ENCODE measurements around the gene SENP1. TPM values are rescaled to one million over a fixed set of nuclear protein-coding genes. Genes with fewer than 3 reads are reported as not detected.

SENP1 gene
- total RNA-seq, 1 donor: 43.8 TPM

DNA sequence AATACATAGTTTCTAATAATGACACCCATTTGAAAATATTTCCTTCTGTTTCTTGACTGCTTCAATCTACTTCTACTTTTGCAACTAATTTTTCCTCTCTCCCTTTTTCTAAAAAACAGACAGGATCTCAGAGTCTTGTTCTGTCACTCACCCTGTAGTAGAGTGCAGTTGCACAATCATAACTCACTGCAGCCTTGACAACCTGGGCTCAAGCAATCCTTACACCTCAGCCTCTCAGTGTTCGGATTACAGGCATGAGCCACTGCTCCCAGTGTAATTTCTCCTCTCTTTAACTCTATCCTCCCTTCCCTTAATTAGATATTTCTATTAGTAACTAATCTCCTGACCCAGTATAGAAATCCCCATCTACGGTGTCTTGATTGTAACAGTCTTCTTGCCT is 45.4 kb downstream of the SENP1 start:
- TF ChIP-seq, protein P1, sequence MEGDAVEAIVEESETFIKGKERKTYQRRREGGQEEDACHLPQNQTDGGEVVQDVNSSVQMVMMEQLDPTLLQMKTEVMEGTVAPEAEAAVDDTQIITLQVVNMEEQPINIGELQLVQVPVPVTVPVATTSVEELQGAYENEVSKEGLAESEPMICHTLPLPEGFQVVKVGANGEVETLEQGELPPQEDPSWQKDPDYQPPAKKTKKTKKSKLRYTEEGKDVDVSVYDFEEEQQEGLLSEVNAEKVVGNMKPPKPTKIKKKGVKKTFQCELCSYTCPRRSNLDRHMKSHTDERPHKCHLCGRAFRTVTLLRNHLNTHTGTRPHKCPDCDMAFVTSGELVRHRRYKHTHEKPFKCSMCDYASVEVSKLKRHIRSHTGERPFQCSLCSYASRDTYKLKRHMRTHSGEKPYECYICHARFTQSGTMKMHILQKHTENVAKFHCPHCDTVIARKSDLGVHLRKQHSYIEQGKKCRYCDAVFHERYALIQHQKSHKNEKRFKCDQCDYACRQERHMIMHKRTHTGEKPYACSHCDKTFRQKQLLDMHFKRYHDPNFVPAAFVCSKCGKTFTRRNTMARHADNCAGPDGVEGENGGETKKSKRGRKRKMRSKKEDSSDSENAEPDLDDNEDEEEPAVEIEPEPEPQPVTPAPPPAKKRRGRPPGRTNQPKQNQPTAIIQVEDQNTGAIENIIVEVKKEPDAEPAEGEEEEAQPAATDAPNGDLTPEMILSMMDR (IDR thresholded peaks at IDR 0.05; ENCODE audit: insufficient read depth, low read length): no peak
- H3K4me3 ChIP-seq (ENCODE audit: low read depth, low read length): no peak overlapping the region
- no peak for DNase-seq (ENCODE audit: low read depth)

GRCh38 chr12:48058771-48059170 is 47.1 kb downstream of the SENP1 start:
- H3K4me3 ChIP-seq (ENCODE audit: low read depth, low read length): no peak overlapping the region
- TF ChIP-seq, protein P1 (IDR thresholded peaks at IDR 0.05; ENCODE audit: insufficient read depth, low read length): no peak
- no peak for DNase-seq (ENCODE audit: low read depth)

- TF ChIP-seq, protein P1 (IDR thresholded peaks at IDR 0.05; ENCODE audit: insufficient read depth, low read length): no peak
- no peak overlapping the region for H3K4me3 ChIP-seq (ENCODE audit: low read depth, low read length)
- no peak for DNase-seq (ENCODE audit: low read depth)
Measured at GRCh38 chr12:48054955-48055821, 50.7 kb downstream of the SENP1 start.

- no peak for DNase-seq (ENCODE audit: low read depth)
Measured at GRCh38 chr12:48053883-48054282, 52.0 kb downstream of the SENP1 start.

GRCh38 chr12:48053122-48053521 is 52.8 kb downstream of the SENP1 start:
- no peak for DNase-seq (ENCODE audit: low read depth)
- TF ChIP-seq, protein P1 (IDR thresholded peaks at IDR 0.05; ENCODE audit: insufficient read depth, low read length): no peak
- H3K4me3 ChIP-seq (ENCODE audit: low read depth, low read length): no peak overlapping the region

More at GRCh38 chr12:48053883-48054282, 52.0 kb downstream of the SENP1 start:
- no peak overlapping the region for H3K4me3 ChIP-seq (ENCODE audit: low read depth, low read length)
- TF ChIP-seq, protein P1 (IDR thresholded peaks at IDR 0.05; ENCODE audit: insufficient read depth, low read length): no peak

- TF ChIP-seq, protein P1 (IDR thresholded peaks at IDR 0.05; ENCODE audit: insufficient read depth, low read length): no peak
- DNase-seq (ENCODE audit: low read depth): no peak
- H3K4me3 ChIP-seq (ENCODE audit: low read depth, low read length): no peak overlapping the region
Measured at GRCh38 chr12:48051681-48052080, 54.2 kb downstream of the SENP1 start.

Measured in fibroblast of the aortic adventitia (primary cell).